Measurements from ENCODE around the gene WDR5.

The WDR5 gene

GRCh38 chr9:134171316-134172197 lies 35.7 kb downstream of the WDR5 start:
- no peak for TF ChIP-seq CTCF (conservative IDR thresholded peaks at IDR 0.05; ENCODE audit: low read length)
- peak overlapping the region; percentile 3; the same call in 1 of the 2 replicates for H3K4me3 ChIP-seq (ENCODE audit: low read length)
- peak; percentile 89 for DNase-seq (ENCODE audit: low read depth)

- no peak for DNase-seq (ENCODE audit: low read depth)
- no peak overlapping the region for H3K4me3 ChIP-seq (ENCODE audit: low read length)
- TF ChIP-seq CTCF (conservative IDR thresholded peaks at IDR 0.05; ENCODE audit: low read length) = no peak
Measured at GRCh38 chr9:134172198-134173126, 36.6 kb downstream of the WDR5 start.

GRCh38 chr9:134173127-134174072 lies 37.5 kb downstream of the WDR5 start:
- no peak for TF ChIP-seq CTCF (conservative IDR thresholded peaks at IDR 0.05; ENCODE audit: low read length)
- H3K4me3 ChIP-seq (ENCODE audit: low read length) = no peak overlapping the region
- no peak for DNase-seq (ENCODE audit: low read depth)

GRCh38 chr9:134174073-134174449 lies 38.2 kb downstream of the WDR5 start:
- H3K4me3 ChIP-seq (ENCODE audit: low read length) = no peak overlapping the region
- TF ChIP-seq CTCF (conservative IDR thresholded peaks at IDR 0.05; ENCODE audit: low read length) = no peak

GRCh38 chr9:134174526-134175290 lies 38.8 kb downstream of the WDR5 start:
- DNase-seq (ENCODE audit: low read depth) = no peak
- H3K4me3 ChIP-seq (ENCODE audit: low read length) = no peak overlapping the region
- TF ChIP-seq CTCF (conservative IDR thresholded peaks at IDR 0.05; ENCODE audit: low read length) = no peak

More at GRCh38 chr9:134174073-134174449, 38.2 kb downstream of the WDR5 start:
- no peak for DNase-seq (ENCODE audit: low read depth)

- TF ChIP-seq CTCF (conservative IDR thresholded peaks at IDR 0.05; ENCODE audit: low read length) = no peak
- DNase-seq (ENCODE audit: low read depth) = no peak
- no peak overlapping the region for H3K4me3 ChIP-seq (ENCODE audit: low read length)
Measured at GRCh38 chr9:134175291-134175807, 39.5 kb downstream of the WDR5 start.
